ENCODE measurements around the gene SHC2.

DNA sequence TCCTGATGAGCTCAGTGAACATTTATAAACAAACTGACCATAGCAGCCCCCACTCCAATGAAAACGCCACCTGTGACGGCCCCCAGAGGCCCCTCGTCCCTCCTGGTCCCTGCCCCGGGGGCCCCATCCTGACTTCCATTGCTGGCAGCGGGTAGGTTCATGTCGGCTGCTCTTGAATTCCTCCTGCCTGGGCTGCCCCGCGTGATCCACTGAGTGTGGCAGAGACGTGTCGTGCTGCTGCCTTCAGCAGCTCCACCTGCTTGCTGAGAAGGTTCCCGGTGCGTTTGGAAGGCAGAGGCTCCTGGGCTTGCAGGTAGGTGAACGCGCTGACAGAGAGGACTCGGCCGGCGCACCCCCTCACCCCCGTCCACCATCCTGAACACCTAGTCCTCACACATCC is 63.5 kb downstream of the SHC2 start:
- TF ChIP-seq, protein P1, sequence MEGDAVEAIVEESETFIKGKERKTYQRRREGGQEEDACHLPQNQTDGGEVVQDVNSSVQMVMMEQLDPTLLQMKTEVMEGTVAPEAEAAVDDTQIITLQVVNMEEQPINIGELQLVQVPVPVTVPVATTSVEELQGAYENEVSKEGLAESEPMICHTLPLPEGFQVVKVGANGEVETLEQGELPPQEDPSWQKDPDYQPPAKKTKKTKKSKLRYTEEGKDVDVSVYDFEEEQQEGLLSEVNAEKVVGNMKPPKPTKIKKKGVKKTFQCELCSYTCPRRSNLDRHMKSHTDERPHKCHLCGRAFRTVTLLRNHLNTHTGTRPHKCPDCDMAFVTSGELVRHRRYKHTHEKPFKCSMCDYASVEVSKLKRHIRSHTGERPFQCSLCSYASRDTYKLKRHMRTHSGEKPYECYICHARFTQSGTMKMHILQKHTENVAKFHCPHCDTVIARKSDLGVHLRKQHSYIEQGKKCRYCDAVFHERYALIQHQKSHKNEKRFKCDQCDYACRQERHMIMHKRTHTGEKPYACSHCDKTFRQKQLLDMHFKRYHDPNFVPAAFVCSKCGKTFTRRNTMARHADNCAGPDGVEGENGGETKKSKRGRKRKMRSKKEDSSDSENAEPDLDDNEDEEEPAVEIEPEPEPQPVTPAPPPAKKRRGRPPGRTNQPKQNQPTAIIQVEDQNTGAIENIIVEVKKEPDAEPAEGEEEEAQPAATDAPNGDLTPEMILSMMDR (IDR thresholded peaks at IDR 0.05): no peak
- TF ChIP-seq, protein P2, sequence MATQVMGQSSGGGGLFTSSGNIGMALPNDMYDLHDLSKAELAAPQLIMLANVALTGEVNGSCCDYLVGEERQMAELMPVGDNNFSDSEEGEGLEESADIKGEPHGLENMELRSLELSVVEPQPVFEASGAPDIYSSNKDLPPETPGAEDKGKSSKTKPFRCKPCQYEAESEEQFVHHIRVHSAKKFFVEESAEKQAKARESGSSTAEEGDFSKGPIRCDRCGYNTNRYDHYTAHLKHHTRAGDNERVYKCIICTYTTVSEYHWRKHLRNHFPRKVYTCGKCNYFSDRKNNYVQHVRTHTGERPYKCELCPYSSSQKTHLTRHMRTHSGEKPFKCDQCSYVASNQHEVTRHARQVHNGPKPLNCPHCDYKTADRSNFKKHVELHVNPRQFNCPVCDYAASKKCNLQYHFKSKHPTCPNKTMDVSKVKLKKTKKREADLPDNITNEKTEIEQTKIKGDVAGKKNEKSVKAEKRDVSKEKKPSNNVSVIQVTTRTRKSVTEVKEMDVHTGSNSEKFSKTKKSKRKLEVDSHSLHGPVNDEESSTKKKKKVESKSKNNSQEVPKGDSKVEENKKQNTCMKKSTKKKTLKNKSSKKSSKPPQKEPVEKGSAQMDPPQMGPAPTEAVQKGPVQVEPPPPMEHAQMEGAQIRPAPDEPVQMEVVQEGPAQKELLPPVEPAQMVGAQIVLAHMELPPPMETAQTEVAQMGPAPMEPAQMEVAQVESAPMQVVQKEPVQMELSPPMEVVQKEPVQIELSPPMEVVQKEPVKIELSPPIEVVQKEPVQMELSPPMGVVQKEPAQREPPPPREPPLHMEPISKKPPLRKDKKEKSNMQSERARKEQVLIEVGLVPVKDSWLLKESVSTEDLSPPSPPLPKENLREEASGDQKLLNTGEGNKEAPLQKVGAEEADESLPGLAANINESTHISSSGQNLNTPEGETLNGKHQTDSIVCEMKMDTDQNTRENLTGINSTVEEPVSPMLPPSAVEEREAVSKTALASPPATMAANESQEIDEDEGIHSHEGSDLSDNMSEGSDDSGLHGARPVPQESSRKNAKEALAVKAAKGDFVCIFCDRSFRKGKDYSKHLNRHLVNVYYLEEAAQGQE (IDR thresholded peaks at IDR 0.05; ENCODE audit: insufficient read depth in 1 of 2, low read depth in 2 of 2, low read length in 1 of 2): no peak
